Measurements from ENCODE around the gene SAMM50.

The SAMM50 gene

GRCh38 chr22:43969021-43969878, 14.0 kb downstream of the SAMM50 start:
- no peaks in the 10 kb centered on the region for H3K27me3 ChIP-seq (ENCODE audit: control insufficient read depth in 1 of 2, insufficient read depth in 1 of 2, low read length in 2 of 2)
- H3K4me2 ChIP-seq (ENCODE audit: low read length, poor library complexity, severe bottlenecking), result no peak overlapping the region
- no peak overlapping the region for H3K14ac ChIP-seq (ENCODE audit: low read length in 2 of 2)
- DNase-seq, result no peak
- no peak overlapping the region for H2AK5ac ChIP-seq (ENCODE audit: low read length, severe bottlenecking)
- WGBS, result 93% methylated on average over 19 of the region's 19 CpGs
- H3K18ac ChIP-seq (ENCODE audit: low read depth in 1 of 2, low read length in 2 of 2), result no peak overlapping the region
- no peak overlapping the region for H2BK15ac ChIP-seq (ENCODE audit: low read depth, poor library complexity, severe bottlenecking)
- no peak overlapping the region for H3K4ac ChIP-seq (ENCODE audit: low read depth in 1 of 2, low read length in 2 of 2)
- H3K27ac ChIP-seq (ENCODE audit: low read length, poor library complexity, severe bottlenecking), result no peak overlapping the region
- no peaks in the 10 kb centered on the region for H3K4me1 ChIP-seq (ENCODE audit: control insufficient read depth, insufficient read depth, low read depth, low read length)
- peaks cover 26% of the 10 kb centered on the region for H3K79me1 ChIP-seq (replicated peaks; ENCODE audit: low read length, poor library complexity, severe bottlenecking)
- no peak overlapping the region for H2AFZ ChIP-seq (ENCODE audit: low read depth, low read length)
- H3K4me3 ChIP-seq (ENCODE audit: insufficient read depth in 1 of 2, low read depth in 1 of 2, low read length in 2 of 2), result no peak overlapping the region
- H3K36me3 ChIP-seq (ENCODE audit: control insufficient read depth in 1 of 2, insufficient read depth in 2 of 2, low read depth in 1 of 2, low read length in 2 of 2), result peaks cover 59 to 98% of the 10 kb centered on the region in 2 experiments
- no peaks in the 10 kb centered on the region for H3K9me3 ChIP-seq (ENCODE audit: control insufficient read depth, low read length)
- no peak overlapping the region for H4K91ac ChIP-seq (ENCODE audit: low read length)
- no peak overlapping the region for H3K9ac ChIP-seq (ENCODE audit: low read length)
- no peak overlapping the region for H3K23ac ChIP-seq (ENCODE audit: low read length in 2 of 2)
- H2BK5ac ChIP-seq (ENCODE audit: low read depth, low read length, poor library complexity, severe bottlenecking), result no peak overlapping the region
- H2BK120ac ChIP-seq (ENCODE audit: low read depth, low read length), result no peak overlapping the region
- no peak overlapping the region for H4K8ac ChIP-seq (ENCODE audit: low read length)
- no peak overlapping the region for H2BK12ac ChIP-seq (ENCODE audit: low read length in 2 of 2)

GRCh38 chr22:43969989-43970755, 14.9 kb downstream of the SAMM50 start:
- Histone ChIP-seq H3K9me3 (ENCODE audit: control insufficient read depth, low read length) (no peaks in the 10 kb centered on the region), H3K9ac (ENCODE audit: low read length) (no peak overlapping the region), H3K4ac (ENCODE audit: low read depth in 1 of 2, low read length in 2 of 2) (no peak overlapping the region), H3K27me3 (ENCODE audit: control insufficient read depth in 1 of 2, insufficient read depth in 1 of 2, low read length in 2 of 2) (no peaks in the 10 kb centered on the region), H3K4me3 (ENCODE audit: insufficient read depth in 1 of 2, low read depth in 1 of 2, low read length in 2 of 2) (no peak overlapping the region), H3K23ac (ENCODE audit: low read length in 2 of 2) (no peak overlapping the region), H2AK5ac (ENCODE audit: low read length, severe bottlenecking) (no peak overlapping the region), H2BK15ac (ENCODE audit: low read depth, poor library complexity, severe bottlenecking) (no peak overlapping the region), H3K36me3 (ENCODE audit: control insufficient read depth in 1 of 2, insufficient read depth in 2 of 2, low read depth in 1 of 2, low read length in 2 of 2) (peaks cover 60 to 98% of the 10 kb centered on the region in 2 experiments), H4K91ac (ENCODE audit: low read length) (no peak overlapping the region), H4K8ac (ENCODE audit: low read length) (no peak overlapping the region), H2BK120ac (ENCODE audit: low read depth, low read length) (no peak overlapping the region), H3K79me1 (replicated peaks; ENCODE audit: low read length, poor library complexity, severe bottlenecking) (peaks cover 29% of the 10 kb centered on the region), H3K18ac (ENCODE audit: low read depth in 1 of 2, low read length in 2 of 2) (no peak overlapping the region), H2AFZ (ENCODE audit: low read depth, low read length) (no peak overlapping the region), H2BK12ac (ENCODE audit: low read length in 2 of 2) (no peak overlapping the region), H3K27ac (ENCODE audit: low read length, poor library complexity, severe bottlenecking) (no peak overlapping the region), H2BK5ac (ENCODE audit: low read depth, low read length, poor library complexity, severe bottlenecking) (no peak overlapping the region), H3K14ac (ENCODE audit: low read length in 2 of 2) (no peak overlapping the region), H3K4me2 (ENCODE audit: low read length, poor library complexity, severe bottlenecking) (no peak overlapping the region), H3K4me1 (ENCODE audit: control insufficient read depth, insufficient read depth, low read depth, low read length) (no peaks in the 10 kb centered on the region)
- 93% methylated on average over 8 of the region's 8 CpGs for WGBS
- DNase-seq, result no peak

- Histone ChIP-seq H3K18ac (ENCODE audit: low read depth in 1 of 2, low read length in 2 of 2) (no peak overlapping the region), H3K27me3 (ENCODE audit: control insufficient read depth in 1 of 2, insufficient read depth in 1 of 2, low read length in 2 of 2) (no peaks in the 10 kb centered on the region), H3K4me1 (ENCODE audit: control insufficient read depth, insufficient read depth, low read depth, low read length) (no peaks in the 10 kb centered on the region), H3K4ac (ENCODE audit: low read depth in 1 of 2, low read length in 2 of 2) (no peak overlapping the region), H3K36me3 (ENCODE audit: control insufficient read depth in 1 of 2, insufficient read depth in 2 of 2, low read depth in 1 of 2, low read length in 2 of 2) (peaks cover 62 to 98% of the 10 kb centered on the region in 2 experiments), H2BK120ac (ENCODE audit: low read depth, low read length) (no peak overlapping the region), H2AK5ac (ENCODE audit: low read length, severe bottlenecking) (no peak overlapping the region), H3K14ac (ENCODE audit: low read length in 2 of 2) (no peak overlapping the region), H4K91ac (ENCODE audit: low read length) (no peak overlapping the region), H3K23ac (ENCODE audit: low read length in 2 of 2) (no peak overlapping the region), H2BK5ac (ENCODE audit: low read depth, low read length, poor library complexity, severe bottlenecking) (no peak overlapping the region), H2BK15ac (ENCODE audit: low read depth, poor library complexity, severe bottlenecking) (no peak overlapping the region), H3K9me3 (ENCODE audit: control insufficient read depth, low read length) (no peaks in the 10 kb centered on the region), H2BK12ac (ENCODE audit: low read length in 2 of 2) (no peak overlapping the region), H3K4me2 (ENCODE audit: low read length, poor library complexity, severe bottlenecking) (no peak overlapping the region), H3K27ac (ENCODE audit: low read length, poor library complexity, severe bottlenecking) (no peak overlapping the region), H4K8ac (ENCODE audit: low read length) (no peak overlapping the region), H3K9ac (ENCODE audit: low read length) (no peak overlapping the region), H2AFZ (ENCODE audit: low read depth, low read length) (no peak overlapping the region), H3K4me3 (ENCODE audit: insufficient read depth in 1 of 2, low read depth in 1 of 2, low read length in 2 of 2) (no peak overlapping the region), H3K79me1 (replicated peaks; ENCODE audit: low read length, poor library complexity, severe bottlenecking) (peaks cover 30% of the 10 kb centered on the region)
- WGBS, result 88% methylated on average over 8 of the region's 8 CpGs
- no peak for DNase-seq
Measured at GRCh38 chr22:43971112-43971511, 15.9 kb downstream of the SAMM50 start.

- Histone ChIP-seq H2BK15ac (ENCODE audit: low read depth, poor library complexity, severe bottlenecking) (no peak overlapping the region), H3K36me3 (ENCODE audit: control insufficient read depth in 1 of 2, insufficient read depth in 2 of 2, low read depth in 1 of 2, low read length in 2 of 2) (peaks cover 66 to 98% of the 10 kb centered on the region in 2 experiments), H3K4ac (ENCODE audit: low read depth in 1 of 2, low read length in 2 of 2) (no peak overlapping the region), H2AK5ac (ENCODE audit: low read length, severe bottlenecking) (no peak overlapping the region), H3K18ac (ENCODE audit: low read depth in 1 of 2, low read length in 2 of 2) (no peak overlapping the region), H3K23ac (ENCODE audit: low read length in 2 of 2) (no peak overlapping the region), H2AFZ (ENCODE audit: low read depth, low read length) (no peak overlapping the region), H3K79me1 (replicated peaks; ENCODE audit: low read length, poor library complexity, severe bottlenecking) (peaks cover 35% of the 10 kb centered on the region), H2BK12ac (ENCODE audit: low read length in 2 of 2) (no peak overlapping the region), H3K9me3 (ENCODE audit: control insufficient read depth, low read length) (no peaks in the 10 kb centered on the region), H3K4me3 (ENCODE audit: insufficient read depth in 1 of 2, low read depth in 1 of 2, low read length in 2 of 2) (no peak overlapping the region), H3K14ac (ENCODE audit: low read length in 2 of 2) (no peak overlapping the region), H2BK5ac (ENCODE audit: low read depth, low read length, poor library complexity, severe bottlenecking) (no peak overlapping the region), H3K27ac (ENCODE audit: low read length, poor library complexity, severe bottlenecking) (no peak overlapping the region), H3K4me2 (ENCODE audit: low read length, poor library complexity, severe bottlenecking) (no peak overlapping the region), H3K27me3 (ENCODE audit: control insufficient read depth in 1 of 2, insufficient read depth in 1 of 2, low read length in 2 of 2) (no peaks in the 10 kb centered on the region), H4K91ac (ENCODE audit: low read length) (no peak overlapping the region), H4K8ac (ENCODE audit: low read length) (no peak overlapping the region), H3K9ac (ENCODE audit: low read length) (no peak overlapping the region), H3K4me1 (ENCODE audit: control insufficient read depth, insufficient read depth, low read depth, low read length) (no peaks in the 10 kb centered on the region), H2BK120ac (ENCODE audit: low read depth, low read length) (no peak overlapping the region)
- 96% methylated on average over 8 of the region's 10 CpGs for WGBS
- no peak for DNase-seq
Measured at GRCh38 chr22:43972931-43973462, 17.8 kb downstream of the SAMM50 start.

Data from mesenchymal stem cell (in vitro differentiated cells and primary cell).